ENCODE measurements around the gene REX1BD. TPM values are rescaled to one million over a fixed set of nuclear protein-coding genes. Genes with fewer than 3 reads are reported as not detected.

REX1BD gene
- total RNA-seq, 2 experiments from 2014 or later, result 91.5 to 98.7 TPM

DNA sequence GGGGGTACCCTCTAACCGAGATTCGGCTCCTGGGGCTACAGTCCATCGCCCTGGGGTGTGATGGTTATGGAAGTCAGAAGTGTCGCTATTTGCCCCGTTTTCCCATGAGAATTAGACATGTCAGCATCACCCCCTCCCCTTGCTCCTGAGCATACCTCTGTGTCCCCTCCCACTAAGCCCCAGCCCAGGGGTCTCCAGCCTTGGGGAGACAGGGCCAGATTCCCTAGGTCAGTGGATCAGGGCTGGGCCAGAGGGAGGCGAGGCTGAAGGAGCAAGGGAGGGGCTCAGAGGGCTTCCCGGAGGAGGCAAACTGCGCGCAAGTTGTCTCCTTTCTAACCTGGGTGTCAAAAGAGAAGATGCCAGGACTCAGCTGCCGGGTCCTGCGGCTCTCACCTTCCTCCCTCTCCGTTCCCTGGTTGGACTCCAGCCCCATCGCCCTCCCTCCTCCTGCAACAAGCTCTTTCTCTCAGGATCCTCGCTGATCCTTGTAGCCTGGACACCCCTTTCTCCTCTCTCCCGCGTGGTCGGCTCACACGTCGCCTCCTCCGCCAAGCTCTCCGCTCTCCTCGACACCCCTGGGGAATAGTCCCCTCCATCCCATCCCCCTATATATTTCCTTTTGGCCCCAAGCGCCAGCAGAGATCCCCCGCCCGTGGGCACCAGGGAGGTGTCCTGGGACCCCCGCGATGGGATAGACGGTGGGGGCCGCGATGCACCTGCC is 23.6 kb downstream of the REX1BD start:
- no peak overlapping the region for H3K27ac Mint-ChIP-seq
- H3K4me3 Mint-ChIP-seq, result peak overlapping the region; percentile 15
- H3K27me3 Mint-ChIP-seq (ENCODE audit: low read depth), result peaks cover 72% of the 10 kb centered on the region
- ChIA-PET POLR2A (interaction anchor here (0.6 kb wide), 1 partner anchor 52 kb away, joined by 3 read pairs; no protein-coding TSS in a partner anchor), CTCF (interaction anchor here (1.0 to 1.3 kb wide), 2 partner anchors 23 to 161 kb away, joined by 3 read pairs; no protein-coding TSS in a partner anchor)
- H3K9me3 Mint-ChIP-seq (ENCODE audit: insufficient read depth), result no peaks in the 10 kb centered on the region
- peaks cover 18% of the 10 kb centered on the region for H3K4me1 Mint-ChIP-seq (ENCODE audit: low read depth)
- H3K36me3 Mint-ChIP-seq (ENCODE audit: low read depth), result no peaks in the 10 kb centered on the region
- ATAC-seq (no peak), DNase-seq (no peak)

- Mint-ChIP-seq H3K9me3 (ENCODE audit: insufficient read depth) (no peaks in the 10 kb centered on the region), H3K27ac (no peak within 1 kb of the TSS), H3K36me3 (ENCODE audit: low read depth) (no peaks in the 10 kb centered on the region), H3K27me3 (ENCODE audit: low read depth) (peaks cover 66% of the 10 kb centered on the region), H3K4me1 (ENCODE audit: low read depth) (peaks cover 14% of the 10 kb centered on the region), H3K4me3 (peak within 1 kb of the TSS; percentile 15)
- POLR2A ChIA-PET, result no interaction called here
- DNase-seq (peak; percentile 39), ATAC-seq (no peak)
- CTCF ChIA-PET, result interaction anchor here (1.0 to 1.3 kb wide), 2 partner anchors 24 to 161 kb away, joined by 3 read pairs; no protein-coding TSS in a partner anchor
These were observed 24.4 kb downstream of the REX1BD start, which contains the start of gene TMEM59L for GRCh38 chr19:18612772-18613588. Gene TMEM59L, plus strand, starts transcription at chr19:18612870. Its CDS starts 89 bp downstream, at chr19:18612959.

DNA sequence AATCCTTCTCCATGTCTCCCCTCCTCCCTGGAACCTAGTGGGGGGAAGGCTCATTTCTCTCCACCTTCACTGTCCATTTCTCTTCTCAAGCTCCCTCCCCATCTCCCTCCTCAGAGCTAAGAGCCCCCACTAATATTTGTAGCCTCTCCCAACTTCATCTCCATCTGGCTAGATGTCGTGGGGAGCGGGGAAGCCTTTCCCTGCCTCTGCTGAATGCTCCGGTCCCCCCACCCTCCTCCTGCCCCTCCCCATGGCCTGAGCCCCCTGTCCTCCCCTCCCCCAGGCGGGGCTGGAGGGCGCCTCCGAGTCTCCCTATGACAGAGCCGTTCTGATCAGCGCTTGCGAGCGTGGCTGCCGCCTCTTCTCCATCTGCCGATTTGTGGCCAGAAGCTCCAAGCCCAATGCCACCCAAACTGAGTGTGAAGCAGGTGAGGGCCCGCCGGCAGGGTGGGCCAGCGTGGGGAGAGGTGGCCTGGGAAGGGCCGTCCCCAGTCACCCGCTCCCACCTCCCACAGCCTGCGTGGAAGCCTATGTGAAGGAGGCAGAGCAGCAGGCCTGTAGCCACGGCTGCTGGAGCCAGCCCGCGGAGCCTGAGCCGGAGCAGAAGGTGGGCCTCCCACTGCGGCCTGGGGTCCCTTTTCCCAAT is 25.1 kb downstream of the REX1BD start:
- POLR2A ChIA-PET, result no interaction called here
- H3K4me1 Mint-ChIP-seq (ENCODE audit: low read depth), result peaks cover 14% of the 10 kb centered on the region
- no peak for ATAC-seq
- CTCF ChIA-PET, result no interaction called here
- no peak overlapping the region for H3K4me3 Mint-ChIP-seq
- no peaks in the 10 kb centered on the region for H3K9me3 Mint-ChIP-seq (ENCODE audit: insufficient read depth)
- H3K27ac Mint-ChIP-seq, result no peak overlapping the region
- no peaks in the 10 kb centered on the region for H3K36me3 Mint-ChIP-seq (ENCODE audit: low read depth)
- DNase-seq, result no peak
- H3K27me3 Mint-ChIP-seq (ENCODE audit: low read depth), result peaks cover 58% of the 10 kb centered on the region

DNA sequence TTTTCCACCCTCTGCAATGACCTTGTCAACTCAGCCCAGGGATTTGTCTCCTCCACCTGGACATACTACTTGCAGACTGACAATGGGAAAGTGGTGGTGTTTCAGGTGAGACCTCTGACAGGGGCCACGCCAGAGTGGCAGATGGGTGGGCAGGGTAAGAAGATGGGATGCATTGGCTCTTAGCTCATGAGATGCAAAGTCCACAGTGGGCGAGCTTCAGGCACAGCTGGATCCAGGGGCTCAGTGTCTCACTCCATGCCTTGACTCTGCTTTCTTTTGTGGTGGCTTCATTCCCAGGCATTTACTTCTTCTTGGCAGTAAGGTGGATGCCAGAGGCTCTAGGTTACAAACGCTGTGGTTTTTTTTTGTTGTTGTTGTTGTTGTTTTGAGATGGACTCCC is 27.4 kb downstream of the REX1BD start:
- ATAC-seq (no peak), DNase-seq (no peak)
- Mint-ChIP-seq H3K4me1 (ENCODE audit: low read depth) (peaks cover 12% of the 10 kb centered on the region), H3K36me3 (ENCODE audit: low read depth) (no peaks in the 10 kb centered on the region), H3K9me3 (ENCODE audit: insufficient read depth) (no peaks in the 10 kb centered on the region), H3K27ac (no peak overlapping the region), H3K27me3 (ENCODE audit: low read depth) (peaks cover 38% of the 10 kb centered on the region), H3K4me3 (no peak overlapping the region)
- ChIA-PET POLR2A (interaction anchor here (0.6 kb wide), 1 partner anchor 752 kb away, joined by 3 read pairs; no protein-coding TSS in a partner anchor), CTCF (interaction anchor here (1.3 kb wide), 1 partner anchor 231 kb away, joined by 4 read pairs; no protein-coding TSS in a partner anchor)

GRCh38 chr19:18617562-18617961 is 29.0 kb downstream of the REX1BD start:
- no peaks in the 10 kb centered on the region for H3K9me3 Mint-ChIP-seq (ENCODE audit: insufficient read depth)
- no peak overlapping the region for H3K4me3 Mint-ChIP-seq
- H3K27me3 Mint-ChIP-seq (ENCODE audit: low read depth), result peaks cover 28% of the 10 kb centered on the region
- H3K4me1 Mint-ChIP-seq (ENCODE audit: low read depth), result peaks cover 4% of the 10 kb centered on the region
- POLR2A ChIA-PET, result no interaction called here
- no peaks in the 10 kb centered on the region for H3K36me3 Mint-ChIP-seq (ENCODE audit: low read depth)
- ATAC-seq (no peak), DNase-seq (no peak)
- CTCF ChIA-PET, result no interaction called here
- H3K27ac Mint-ChIP-seq, result no peak overlapping the region

- Mint-ChIP-seq H3K27me3 (ENCODE audit: low read depth) (peaks cover 25% of the 10 kb centered on the region), H3K27ac (no peak overlapping the region), H3K36me3 (ENCODE audit: low read depth) (no peaks in the 10 kb centered on the region), H3K9me3 (ENCODE audit: insufficient read depth) (no peaks in the 10 kb centered on the region), H3K4me3 (no peak overlapping the region), H3K4me1 (ENCODE audit: low read depth) (peaks cover 4% of the 10 kb centered on the region)
- CTCF ChIA-PET, result no interaction called here
- POLR2A ChIA-PET, result no interaction called here
- no peak for DNase-seq
- ATAC-seq, result no peak
These were observed 29.6 kb downstream of the REX1BD start for GRCh38 chr19:18618236-18618635.

GRCh38 chr19:18620311-18620710 is 31.7 kb downstream of the REX1BD start:
- Mint-ChIP-seq H3K36me3 (ENCODE audit: low read depth) (no peaks in the 10 kb centered on the region), H3K27ac (no peak overlapping the region), H3K4me3 (no peak overlapping the region), H3K27me3 (ENCODE audit: low read depth) (peaks cover 5% of the 10 kb centered on the region), H3K9me3 (ENCODE audit: insufficient read depth) (no peaks in the 10 kb centered on the region), H3K4me1 (ENCODE audit: low read depth) (peaks cover 2% of the 10 kb centered on the region)
- ATAC-seq (no peak), DNase-seq (no peak)
- POLR2A ChIA-PET, result interaction anchor here (0.6 kb wide), 1 partner anchor 513 kb away, joined by 3 read pairs; no protein-coding TSS in a partner anchor
- CTCF ChIA-PET, result interaction anchor here (0.9 kb wide), 1 partner anchor 227 kb away, joined by 3 read pairs; no protein-coding TSS in a partner anchor

DNA sequence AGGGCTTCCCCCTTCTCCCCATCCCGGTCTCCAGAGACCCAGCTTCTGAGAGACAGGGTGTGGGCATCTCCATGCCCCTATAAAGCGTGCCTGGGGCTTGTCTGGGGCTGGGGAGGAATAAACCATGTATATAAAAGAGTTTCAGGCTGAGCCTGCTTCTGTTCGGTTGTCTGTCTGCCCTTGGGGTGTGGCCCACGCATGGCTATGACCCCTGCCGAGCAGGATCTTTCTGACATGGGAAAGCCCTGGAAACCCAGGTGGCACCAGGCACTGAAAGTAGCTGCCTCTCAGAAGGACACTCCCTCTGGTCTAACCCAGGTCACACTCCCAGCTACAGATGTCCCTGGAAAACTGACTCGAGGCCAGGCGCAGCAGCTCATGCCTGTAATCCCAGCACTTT is 32.3 kb downstream of the REX1BD start:
- Mint-ChIP-seq H3K4me1 (ENCODE audit: low read depth) (peaks cover 2% of the 10 kb centered on the region), H3K4me3 (no peak overlapping the region), H3K27me3 (ENCODE audit: low read depth) (peaks cover 3% of the 10 kb centered on the region), H3K36me3 (ENCODE audit: low read depth) (no peaks in the 10 kb centered on the region), H3K9me3 (ENCODE audit: insufficient read depth) (no peaks in the 10 kb centered on the region), H3K27ac (no peak overlapping the region)
- no peak for DNase-seq
- ChIA-PET POLR2A (no interaction called here), CTCF (no interaction called here)
- no peak for ATAC-seq

DNA sequence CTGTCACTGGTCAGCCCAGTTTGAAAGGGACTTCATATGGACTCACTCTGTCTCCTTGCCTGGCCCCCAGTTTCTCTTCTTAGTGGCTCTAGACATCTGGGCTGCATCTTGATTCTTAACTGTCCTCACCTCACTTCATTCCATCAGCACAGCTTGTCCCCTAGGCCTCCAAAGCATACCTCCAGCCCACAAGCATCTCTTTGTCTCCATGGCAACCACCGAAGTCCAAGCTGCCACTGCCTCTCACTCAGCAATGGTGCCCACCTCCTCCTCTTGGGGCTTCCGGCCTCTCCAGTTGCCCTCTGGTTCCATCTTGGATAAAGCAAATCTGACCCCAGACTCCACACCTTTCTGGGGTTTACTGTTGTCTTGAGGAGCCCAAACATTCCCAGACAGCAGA is 38.3 kb downstream of the REX1BD start:
- ATAC-seq, result no peak
- Mint-ChIP-seq H3K4me1 (ENCODE audit: low read depth) (peaks cover 2% of the 10 kb centered on the region), H3K27ac (no peak overlapping the region), H3K36me3 (ENCODE audit: low read depth) (no peaks in the 10 kb centered on the region), H3K4me3 (no peak overlapping the region), H3K9me3 (ENCODE audit: insufficient read depth) (no peaks in the 10 kb centered on the region), H3K27me3 (ENCODE audit: low read depth) (peaks cover 8% of the 10 kb centered on the region)
- ChIA-PET POLR2A (no interaction called here), CTCF (no interaction called here)
- no peak for DNase-seq

- CTCF ChIA-PET, result interaction anchor here (0.9 kb wide), 1 partner anchor 218 kb away, joined by 3 read pairs; no protein-coding TSS in a partner anchor
- DNase-seq, result no peak
- H3K4me3 Mint-ChIP-seq, result no peak overlapping the region
These were observed 40.8 kb downstream of the REX1BD start for GRCh38 chr19:18629166-18630088.

GRCh38 chr19:18633321-18633720 is 44.7 kb downstream of the REX1BD start:
- ChIA-PET CTCF (interaction anchor here (0.7 kb wide), 1 partner anchor 172 kb away, joined by 3 read pairs; no protein-coding TSS in a partner anchor), POLR2A (no interaction called here)
- peaks cover 12% of the 10 kb centered on the region for H3K27me3 Mint-ChIP-seq (ENCODE audit: low read depth)
- peaks cover 21% of the 10 kb centered on the region for H3K4me1 Mint-ChIP-seq (ENCODE audit: low read depth)
- no peak for ATAC-seq
- no peak overlapping the region for H3K4me3 Mint-ChIP-seq
- no peak for DNase-seq
- no peaks in the 10 kb centered on the region for H3K36me3 Mint-ChIP-seq (ENCODE audit: low read depth)
- H3K9me3 Mint-ChIP-seq (ENCODE audit: insufficient read depth), result no peaks in the 10 kb centered on the region
- H3K27ac Mint-ChIP-seq, result no peak overlapping the region

More at GRCh38 chr19:18629166-18630088, 40.8 kb downstream of the REX1BD start:
- POLR2A ChIA-PET, result no interaction called here
- peaks cover 11% of the 10 kb centered on the region for H3K27me3 Mint-ChIP-seq (ENCODE audit: low read depth)
- no peaks in the 10 kb centered on the region for H3K4me1 Mint-ChIP-seq (ENCODE audit: low read depth)
- H3K27ac Mint-ChIP-seq, result no peak overlapping the region
- H3K9me3 Mint-ChIP-seq (ENCODE audit: insufficient read depth), result no peaks in the 10 kb centered on the region
- H3K36me3 Mint-ChIP-seq (ENCODE audit: low read depth), result no peaks in the 10 kb centered on the region
- ATAC-seq, result no peak
